Measurements from ENCODE around the gene CBARP.

Gene CBARP

DNA sequence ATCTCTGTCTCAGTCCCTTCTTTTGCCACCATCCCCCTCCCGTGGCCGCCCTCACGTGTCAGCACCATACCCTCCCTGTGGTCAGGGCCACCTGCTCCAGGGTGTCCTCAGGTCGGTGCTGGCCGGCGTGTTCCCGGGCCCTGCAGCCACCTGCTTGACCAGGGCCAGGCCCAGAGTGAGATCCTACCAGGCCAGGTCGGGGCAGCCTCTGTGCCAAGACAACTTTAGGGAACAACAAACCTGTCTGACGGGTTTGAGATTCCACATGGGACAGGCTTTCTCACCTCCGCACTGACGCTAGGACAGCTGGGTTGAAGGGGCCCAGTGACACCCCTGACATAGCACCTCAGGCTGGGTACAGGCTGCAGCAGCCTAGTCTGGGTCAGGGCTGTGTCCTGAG lies 56.2 kb downstream of the CBARP start:
- in situ Hi-C loops (cut with MboI; ENCODE audit: low pct_unique_long_range_greater_than_20kb, low sequenced_read_pairs, unreplicated experiment) = no loop called here

More for the DNA sequence above, 56.2 kb downstream of the CBARP start:
- TF ChIP-seq, protein P1, sequence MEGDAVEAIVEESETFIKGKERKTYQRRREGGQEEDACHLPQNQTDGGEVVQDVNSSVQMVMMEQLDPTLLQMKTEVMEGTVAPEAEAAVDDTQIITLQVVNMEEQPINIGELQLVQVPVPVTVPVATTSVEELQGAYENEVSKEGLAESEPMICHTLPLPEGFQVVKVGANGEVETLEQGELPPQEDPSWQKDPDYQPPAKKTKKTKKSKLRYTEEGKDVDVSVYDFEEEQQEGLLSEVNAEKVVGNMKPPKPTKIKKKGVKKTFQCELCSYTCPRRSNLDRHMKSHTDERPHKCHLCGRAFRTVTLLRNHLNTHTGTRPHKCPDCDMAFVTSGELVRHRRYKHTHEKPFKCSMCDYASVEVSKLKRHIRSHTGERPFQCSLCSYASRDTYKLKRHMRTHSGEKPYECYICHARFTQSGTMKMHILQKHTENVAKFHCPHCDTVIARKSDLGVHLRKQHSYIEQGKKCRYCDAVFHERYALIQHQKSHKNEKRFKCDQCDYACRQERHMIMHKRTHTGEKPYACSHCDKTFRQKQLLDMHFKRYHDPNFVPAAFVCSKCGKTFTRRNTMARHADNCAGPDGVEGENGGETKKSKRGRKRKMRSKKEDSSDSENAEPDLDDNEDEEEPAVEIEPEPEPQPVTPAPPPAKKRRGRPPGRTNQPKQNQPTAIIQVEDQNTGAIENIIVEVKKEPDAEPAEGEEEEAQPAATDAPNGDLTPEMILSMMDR (IDR thresholded peaks at IDR 0.05; ENCODE audit: extremely low read depth, insufficient read depth, missing control alignments) = no peak
- no peak for DNase-seq (ENCODE audit: low spot score)
